Right atrium auricular region (tissue), 2 donors: ENCODE results near the gene SHFL. TPM values are rescaled to one million over a fixed set of nuclear protein-coding genes. Genes with fewer than 3 reads are reported as not detected.

Experiments used
- DNase-seq: peaks from one replicate; pipeline ENCODE4 v3.0.0-alpha.2; 2019; ENCODE audit warnings: low spot score
- H3K27ac ChIP-seq, 2 donors: fragments of 200-600 bp; sonication (generic); 1 replicate in 1 of 2; 2 replicates in 1 of 2; pipeline ENCODE4 v1.5.1; 2016 to 2019
- H3K27me3 ChIP-seq, 2 donors: fragments of 200-600 bp; sonication (generic); one replicate each; pipeline versions ENCODE4 v1.5.1 to v1.6.0; 2017 to 2019
- H3K36me3 ChIP-seq: fragments of 200-600 bp; sonication (generic); one replicate; pipeline ENCODE4 v1.5.1; 2016
- H3K4me1 ChIP-seq, 2 donors: fragments of 200-600 bp; sonication (generic); one replicate each; pipeline versions ENCODE4 v1.5.1 to v1.6.0; 2017 to 2019
- H3K4me3 ChIP-seq, 2 donors: fragments of 200-600 bp; sonication (generic); 1 replicate in 1 of 2; 2 replicates in 1 of 2; pipeline ENCODE4 v1.5.1; 2017 to 2019; ENCODE audit warnings: mild to moderate bottlenecking in 1 of 2, moderate library complexity in 1 of 2
- H3K9me3 ChIP-seq, 2 donors: fragments of 200-600 bp; sonication (generic); one replicate each; pipeline ENCODE4 v1.5.1; 2019
- microRNA-seq, 2 donors: library from miRNA; unstranded; fragments of <30 nt; microRNA quantifications; one replicate each; pipeline ENCODE4, GENCODE V29; 2016 to 2017; ENCODE audit warnings: borderline number of aligned reads in 2 of 2, borderline replicate concordance in 1 of 2
- total RNA-seq, 2 donors: library from RNA; depleted of rRNA; stranded (reverse); fragments of >200 nt; gene quantifications; one replicate each; pipeline ENCODE4 v1.1.0, GENCODE V29; 2016
- TF ChIP-seq, protein P1 (sequence below), 2 donors: fragments of 200-600 bp; sonication (generic); IDR thresholded peaks; one replicate each; pipeline ENCODE4 v1.5.1; 2019; ENCODE audit warnings: antibody characterized with exemption in 2 of 2

The SHFL gene
- total RNA-seq, 2 donors from 2014 or later = 11.6 to 16.8 TPM

DNA sequence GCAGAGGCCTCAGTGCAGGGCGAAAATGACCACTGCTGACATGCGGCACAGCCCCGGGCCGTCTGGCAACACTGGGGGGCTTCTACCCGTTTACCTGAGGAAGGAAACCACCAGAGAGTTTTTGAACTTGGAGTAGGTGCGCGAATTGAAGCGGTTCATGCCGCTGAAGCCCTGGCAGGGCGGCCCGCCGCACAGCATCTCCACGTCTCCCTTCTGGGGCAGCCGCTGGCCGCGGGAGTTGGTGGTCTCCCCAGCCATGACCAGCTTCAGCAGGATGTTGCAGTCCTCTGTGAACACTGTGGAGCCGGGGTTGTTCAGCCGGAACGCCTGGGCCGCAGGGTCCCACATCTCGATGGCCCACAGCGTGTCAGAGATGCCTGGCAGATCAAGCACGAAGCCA is 53.8 kb downstream of the SHFL start:
- no peak for DNase-seq
- Histone ChIP-seq H3K9me3 (no peaks in the 10 kb centered on the region), H3K4me1 (no peaks in the 10 kb centered on the region), H3K27me3 (no peaks in the 10 kb centered on the region), H3K4me3 (no peak overlapping the region), H3K27ac (no peak overlapping the region), H3K36me3 (peaks cover 95% of the 10 kb centered on the region)
- TF ChIP-seq, protein P1, sequence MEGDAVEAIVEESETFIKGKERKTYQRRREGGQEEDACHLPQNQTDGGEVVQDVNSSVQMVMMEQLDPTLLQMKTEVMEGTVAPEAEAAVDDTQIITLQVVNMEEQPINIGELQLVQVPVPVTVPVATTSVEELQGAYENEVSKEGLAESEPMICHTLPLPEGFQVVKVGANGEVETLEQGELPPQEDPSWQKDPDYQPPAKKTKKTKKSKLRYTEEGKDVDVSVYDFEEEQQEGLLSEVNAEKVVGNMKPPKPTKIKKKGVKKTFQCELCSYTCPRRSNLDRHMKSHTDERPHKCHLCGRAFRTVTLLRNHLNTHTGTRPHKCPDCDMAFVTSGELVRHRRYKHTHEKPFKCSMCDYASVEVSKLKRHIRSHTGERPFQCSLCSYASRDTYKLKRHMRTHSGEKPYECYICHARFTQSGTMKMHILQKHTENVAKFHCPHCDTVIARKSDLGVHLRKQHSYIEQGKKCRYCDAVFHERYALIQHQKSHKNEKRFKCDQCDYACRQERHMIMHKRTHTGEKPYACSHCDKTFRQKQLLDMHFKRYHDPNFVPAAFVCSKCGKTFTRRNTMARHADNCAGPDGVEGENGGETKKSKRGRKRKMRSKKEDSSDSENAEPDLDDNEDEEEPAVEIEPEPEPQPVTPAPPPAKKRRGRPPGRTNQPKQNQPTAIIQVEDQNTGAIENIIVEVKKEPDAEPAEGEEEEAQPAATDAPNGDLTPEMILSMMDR (IDR thresholded peaks at IDR 0.05) = no peak

- peaks cover 99% of the 10 kb centered on the region for H3K36me3 ChIP-seq
- no peak overlapping the region for H3K27ac ChIP-seq
- no peaks in the 10 kb centered on the region for H3K27me3 ChIP-seq
- H3K9me3 ChIP-seq = no peaks in the 10 kb centered on the region
- no peak overlapping the region for H3K4me3 ChIP-seq
- H3K4me1 ChIP-seq = no peaks in the 10 kb centered on the region
- no peak for DNase-seq
- TF ChIP-seq, protein P1 (IDR thresholded peaks at IDR 0.05) = no peak
Observed at GRCh38 chr19:10141479-10141878, 55.4 kb downstream of the SHFL start.

GRCh38 chr19:10141973-10142372 is 55.9 kb downstream of the SHFL start:
- TF ChIP-seq, protein P1 (IDR thresholded peaks at IDR 0.05) = no peak
- Histone ChIP-seq H3K4me3 (no peak overlapping the region), H3K9me3 (no peaks in the 10 kb centered on the region), H3K36me3 (peaks cover 99% of the 10 kb centered on the region), H3K27ac (no peak overlapping the region), H3K27me3 (no peaks in the 10 kb centered on the region), H3K4me1 (no peaks in the 10 kb centered on the region)
- no peak for DNase-seq

Small RNAs within 50 kb of the gene (microRNA-seq; reads per million reads assigned to microRNA genes)
- gene MIR5589 = 0 reads per million in 2 donors

Other genes starting within 250 kb of the SHFL start
- gene OLFM2, start 149.8 kb upstream of the SHFL start, total RNA-seq = 1 to 10 TPM; 1.4 to 3.5 TPM
- gene COL5A3, start 75.8 kb upstream of the SHFL start, total RNA-seq = 1 to 10 TPM; 6.8 to 7.2 TPM
- not detected for gene RDH8, start 72.8 kb upstream of the SHFL start, total RNA-seq
- under 1 TPM in 1 of 2 donors, not detected in 1; 0.31 TPM for gene ANGPTL6, start 16.4 kb downstream of the SHFL start, total RNA-seq
- gene PPAN, start 20.0 kb downstream of the SHFL start, total RNA-seq = 10 to 100 TPM; 12.7 to 23.2 TPM
- 1 to 10 TPM in 1 of 2 donors, under 1 TPM in 1; 0.30 to 3.9 TPM for gene P2RY11, start 25.4 kb downstream of the SHFL start, total RNA-seq
- 100 to 1,000 TPM; 163 to 240 TPM for gene EIF3G, start 33.6 kb downstream of the SHFL start, total RNA-seq
- 10 to 100 TPM; 17.2 to 27.7 TPM for gene DNMT1, start 108.6 kb downstream of the SHFL start, total RNA-seq
- 10 to 100 TPM in 1 of 2 donors, 1 to 10 TPM in 1; 4.3 to 14.7 TPM for gene S1PR2, start 145.0 kb downstream of the SHFL start, total RNA-seq
- 10 to 100 TPM; 75.9 to 86.3 TPM for gene MRPL4, start 165.9 kb downstream of the SHFL start, total RNA-seq
- gene ICAM1, start 184.8 kb downstream of the SHFL start, total RNA-seq = 10 to 100 TPM; 15.2 to 24.4 TPM
- under 1 TPM in 1 of 2 donors, not detected in 1; 0.55 TPM for gene ICAM4, start 200.6 kb downstream of the SHFL start, total RNA-seq
- 1 to 10 TPM in 1 of 2 donors, under 1 TPM in 1; 0.22 to 1.7 TPM for gene ICAM5, start 203.6 kb downstream of the SHFL start, total RNA-seq
- gene ZGLP1, start 223.5 kb downstream of the SHFL start, total RNA-seq = under 1 TPM in 1 of 2 donors, not detected in 1; 0.90 TPM
- 10 to 100 TPM; 12.5 to 20.4 TPM for gene FDX2, start 229.7 kb downstream of the SHFL start, total RNA-seq
- gene RAVER1, start 247.2 kb downstream of the SHFL start, total RNA-seq = 10 to 100 TPM; 14.8 to 24.8 TPM